GM12892 (cell line): ENCODE results near the gene HMGN4.

Experiments
- POLR2A ChIP-seq: IDR thresholded peaks from 2 replicates; pipeline ENCODE4 v1.6.1; 2011; ENCODE audit warnings: low read depth, low read length, control low read depth
- POLR2AphosphoS5 ChIP-seq: IDR thresholded peaks from 2 replicates; pipeline ENCODE4 v1.6.1; 2011; ENCODE audit warnings: low read depth, low read length, control low read depth

DNA sequence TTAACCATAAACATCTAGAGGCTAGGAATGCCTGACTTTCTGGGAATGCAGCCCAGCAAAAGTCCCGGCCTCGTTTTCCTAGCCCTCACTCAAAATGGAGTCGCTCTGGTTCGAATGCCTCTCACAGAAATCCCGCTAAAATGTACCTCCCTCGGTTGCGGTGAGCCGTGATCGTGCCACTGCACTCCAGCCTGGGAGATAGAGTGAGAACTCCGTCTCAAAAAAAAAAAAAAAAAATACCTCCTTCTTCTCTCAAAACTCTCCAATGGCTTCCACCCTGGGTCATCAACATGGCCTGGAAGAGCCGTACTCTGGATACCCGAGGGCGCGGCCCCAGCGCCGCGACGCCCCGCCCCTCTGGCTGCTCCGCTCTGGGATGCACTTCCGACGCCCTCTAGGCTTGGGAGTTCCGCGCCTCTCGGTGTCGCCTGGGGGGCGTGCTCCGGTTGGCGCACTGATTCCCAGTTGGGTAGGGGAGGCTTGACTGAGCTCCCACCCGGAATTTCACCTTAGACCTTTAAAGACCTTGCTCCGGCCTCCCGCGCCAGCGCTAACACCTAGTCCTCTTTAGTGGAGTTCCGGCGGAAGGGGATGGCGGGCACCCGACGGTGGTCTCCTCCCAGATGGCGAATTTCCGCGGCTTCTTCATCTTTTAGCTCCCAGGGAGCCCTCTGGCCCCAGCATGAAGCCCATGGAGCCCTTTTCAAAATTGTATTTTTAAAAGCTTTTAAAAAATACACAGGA is 12.3 kb downstream of the HMGN4 start:
- TF ChIP-seq POLR2A (peak; percentile 30; the same call in 1 of the 2 replicates), POLR2AphosphoS5 (no peak)
